Measurements from ENCODE around the gene REC114. TPM values are rescaled to one million over a fixed set of nuclear protein-coding genes. Genes with fewer than 3 reads are reported as not detected.
"Not testable (repeated sequence)": the region's sequence is repeated elsewhere in the genome, so short reads cannot be mapped to it uniquely, and the experiment has no call there.

The REC114 gene
- total and polyA plus RNA-seq, 2 of the 8 experiments (the other 6 are each of a cell fraction or from before 2014, with no cell fraction given), result 0.12 TPM; not detected in 1

DNA sequence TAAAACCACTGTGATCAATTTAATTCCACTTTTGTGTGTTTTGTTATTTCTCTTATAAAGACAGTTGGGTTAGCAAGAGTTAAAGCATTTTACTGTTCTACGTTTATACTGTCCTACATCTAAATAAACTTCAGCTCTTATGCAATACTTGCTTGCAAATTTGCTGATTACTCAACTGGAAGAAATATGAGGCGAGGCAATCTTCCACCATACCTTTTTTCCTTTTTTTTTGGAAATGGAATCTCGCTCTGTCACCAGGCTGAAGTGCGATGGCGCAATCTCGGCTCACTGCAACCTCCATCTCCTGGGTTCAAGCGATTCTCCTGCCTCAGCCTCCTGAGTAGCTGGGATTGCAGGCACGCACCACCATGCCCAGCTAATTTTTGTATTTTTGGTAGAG, 42.9 kb downstream of the REC114 start:
- not testable (repeated sequence) for DNase-seq (ENCODE audit: low read depth in 1 of 2, low spot score in 2 of 2); H3K4me1 ChIP-seq (replicated peaks in 1 of 4; ENCODE audit: control insufficient read depth in 3 of 4, insufficient read depth in 4 of 4, low read length in 3 of 4); H3K56ac ChIP-seq (replicated peaks; ENCODE audit: insufficient read length, low read depth, low read length); H2AK5ac ChIP-seq (ENCODE audit: low read depth, low read length); H3K79me1 ChIP-seq (ENCODE audit: low read depth, low read length); H3K18ac ChIP-seq (ENCODE audit: extremely low read depth, low read length); H3K4ac ChIP-seq (replicated peaks; ENCODE audit: insufficient read length, low read depth, low read length); H3K14ac ChIP-seq (ENCODE audit: insufficient read length); H3K27me3 ChIP-seq (replicated peaks in 1 of 4; ENCODE audit: control insufficient read depth in 3 of 4, extremely low read depth in 1 of 4, insufficient read depth in 3 of 4, low read length in 3 of 4); H3K36me3 ChIP-seq (ENCODE audit: control insufficient read depth in 2 of 4, insufficient read depth in 4 of 4, low read length in 3 of 4); H2BK120ac ChIP-seq (replicated peaks; ENCODE audit: low read depth, low read length); H3K4me3 ChIP-seq (ENCODE audit: extremely low read depth in 1 of 4, insufficient read depth in 2 of 4, low read depth in 3 of 4, low read length in 4 of 4); H3K4me2 ChIP-seq (ENCODE audit: insufficient read depth in 1 of 2, low read depth in 2 of 2, low read length in 2 of 2); H3K23me2 ChIP-seq (ENCODE audit: low read depth, low read length); H3K9ac ChIP-seq (replicated peaks in 1 of 4; ENCODE audit: extremely low read depth in 1 of 4, low read depth in 3 of 4, low read length in 3 of 4); H3K79me2 ChIP-seq (ENCODE audit: control insufficient read depth in 1 of 2, insufficient read depth in 2 of 2, low read length in 2 of 2); H3K9me3 ChIP-seq (ENCODE audit: insufficient read depth in 2 of 2, low read depth in 1 of 2, low read length in 1 of 2); H4K5ac ChIP-seq (ENCODE audit: insufficient read length, low read depth, low read length); H2BK15ac ChIP-seq (ENCODE audit: low read length); H3K23ac ChIP-seq (ENCODE audit: insufficient read length); H4K20me1 ChIP-seq (replicated peaks in 1 of 2; ENCODE audit: control insufficient read depth in 1 of 2, insufficient read depth in 2 of 2, low read length in 2 of 2); H2BK20ac ChIP-seq (ENCODE audit: low read length); H4K8ac ChIP-seq (ENCODE audit: extremely low read depth, insufficient read depth, low read length); H4K91ac ChIP-seq (replicated peaks; ENCODE audit: insufficient read length, low read length); H2AFZ ChIP-seq (ENCODE audit: low read length); H3K27ac ChIP-seq (ENCODE audit: low read depth, low read length); FAIRE-seq; H2BK5ac ChIP-seq (ENCODE audit: low read depth, low read length); H2BK12ac ChIP-seq (ENCODE audit: low read depth, low read length)
- POLR2A ChIA-PET (ENCODE audit: partially characterized antibody), result interaction anchor here (0.7 kb wide), 1 partner anchor 46 kb away, joined by 3 read pairs; no protein-coding TSS in a partner anchor
- CTCF ChIA-PET (ENCODE audit: partially characterized antibody), result interaction anchor here (0.5 to 1.4 kb wide), 6 partner anchors 17 to 310 kb away, joined by 3 to 5 read pairs (median 3); no protein-coding TSS in a partner anchor
- 88% methylated on average over 8 of the region's 8 CpGs; no CpG with 5 or more reads in 1 of the 2 experiments for WGBS, 2 experiments (ENCODE audit: extremely low coverage in 1 of 2, insufficient coverage in 1 of 2, insufficient read length in 1 of 2, insufficient replicate concordance in 2 of 2, low coverage in 1 of 2, low lambda C conversion rate in 2 of 2, missing lambda C conversion rate in 1 of 2)
